ENCODE results near the gene ATP6V1G3.
"Not testable (repeated sequence)": the region's sequence is repeated elsewhere in the genome, so short reads cannot be mapped to it uniquely, and the experiment has no call there.

The ATP6V1G3 gene

DNA sequence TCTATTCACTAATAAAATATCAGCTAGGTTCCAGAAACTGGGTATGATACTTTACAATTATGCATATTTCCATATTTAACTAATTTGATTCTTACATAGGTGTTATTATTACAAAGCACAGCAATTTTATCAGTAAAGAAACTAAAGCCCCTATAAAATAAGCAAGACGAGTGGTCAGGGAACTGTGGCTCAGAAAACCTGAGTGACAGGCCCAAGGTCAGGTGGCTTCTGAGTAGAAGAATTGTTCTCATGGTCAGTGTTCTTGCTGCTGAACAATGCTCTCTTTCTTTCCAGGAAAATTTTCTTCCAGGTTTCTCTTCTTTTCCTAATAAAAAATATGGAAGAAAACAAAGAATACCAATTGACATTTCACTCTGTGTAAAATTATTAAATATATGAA, 2.2 kb upstream of the ATP6V1G3 start:
- no peak for DNase-seq (ENCODE audit: low read depth)

DNA sequence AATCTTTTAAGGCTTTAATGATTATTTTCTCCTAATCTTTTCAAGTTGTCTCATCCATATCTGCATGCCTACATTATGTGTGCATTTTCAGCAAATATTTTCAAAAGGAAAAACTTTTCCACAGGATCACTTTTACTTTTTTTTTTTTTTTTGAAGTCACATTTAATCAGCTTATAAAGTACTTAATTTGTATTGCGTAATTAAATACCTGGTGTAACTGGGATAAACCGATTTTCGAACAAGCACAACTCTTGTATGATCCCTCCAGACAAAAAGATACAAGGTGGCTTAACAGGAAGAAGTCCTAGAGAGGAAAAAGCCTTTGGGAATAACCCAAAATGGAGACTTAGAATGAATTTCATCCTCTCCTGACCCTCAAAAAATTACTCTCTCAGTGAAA, 1.3 kb upstream of the ATP6V1G3 start:
- no peak for DNase-seq (ENCODE audit: low read depth)

DNA sequence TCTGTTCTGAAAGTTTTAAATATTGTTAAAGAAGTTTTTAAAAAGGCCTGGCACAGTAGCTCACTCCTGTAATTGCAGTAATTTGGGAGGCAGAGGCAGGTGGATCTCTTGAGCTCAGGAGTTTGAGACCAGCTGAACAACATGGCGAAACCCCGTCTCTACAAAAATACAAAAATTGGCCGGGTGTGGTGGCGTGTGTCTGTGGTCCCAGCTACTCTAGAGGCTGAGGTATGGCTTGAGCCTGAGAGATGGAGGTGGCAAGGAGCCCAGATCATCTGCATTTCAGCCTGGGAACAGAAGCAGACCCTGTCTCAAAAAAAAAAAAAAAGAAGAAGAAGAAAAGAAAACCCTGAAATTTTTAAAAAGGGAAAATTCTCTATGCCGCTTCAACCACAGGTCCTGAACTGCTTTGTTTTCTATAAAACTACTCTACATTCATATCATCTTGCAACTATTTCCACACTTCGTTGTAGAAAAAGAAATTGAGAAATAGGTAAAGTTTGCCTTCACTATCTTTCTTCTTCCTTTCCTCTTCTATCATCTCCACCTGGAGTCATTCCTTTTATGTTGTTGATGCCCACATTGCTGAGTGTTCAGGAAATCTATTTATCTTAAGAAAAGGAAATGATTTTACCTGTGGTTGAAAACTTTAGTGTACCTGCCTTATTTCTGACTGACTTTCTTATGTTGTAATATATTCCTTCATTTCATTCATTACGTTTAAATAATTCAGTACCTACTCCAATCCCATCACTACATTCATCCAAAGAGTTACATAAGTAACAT, 1.7 kb downstream of the ATP6V1G3 start:
- DNase-seq (ENCODE audit: low read depth), result no peak

DNA sequence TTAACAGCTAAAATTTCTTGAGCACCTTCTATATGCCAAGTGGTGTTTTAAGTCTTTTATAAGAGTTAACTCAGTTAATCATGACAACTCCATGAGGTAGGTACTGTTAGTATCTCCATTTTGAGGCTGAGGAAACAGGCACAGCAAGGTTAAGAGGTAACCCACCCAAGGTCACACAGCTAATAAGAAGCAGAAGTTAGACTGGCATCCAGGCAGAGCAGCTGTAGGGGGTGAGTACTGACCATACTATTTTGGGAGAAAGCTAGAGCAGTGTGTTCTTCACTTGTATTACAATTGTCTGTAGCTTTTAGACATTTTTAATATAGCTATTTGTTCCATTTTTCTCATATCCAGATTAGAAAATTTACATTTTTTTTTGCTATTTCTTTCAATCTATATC, 4.8 kb downstream of the ATP6V1G3 start:
- DNase-seq (ENCODE audit: low read depth), result no peak

DNA sequence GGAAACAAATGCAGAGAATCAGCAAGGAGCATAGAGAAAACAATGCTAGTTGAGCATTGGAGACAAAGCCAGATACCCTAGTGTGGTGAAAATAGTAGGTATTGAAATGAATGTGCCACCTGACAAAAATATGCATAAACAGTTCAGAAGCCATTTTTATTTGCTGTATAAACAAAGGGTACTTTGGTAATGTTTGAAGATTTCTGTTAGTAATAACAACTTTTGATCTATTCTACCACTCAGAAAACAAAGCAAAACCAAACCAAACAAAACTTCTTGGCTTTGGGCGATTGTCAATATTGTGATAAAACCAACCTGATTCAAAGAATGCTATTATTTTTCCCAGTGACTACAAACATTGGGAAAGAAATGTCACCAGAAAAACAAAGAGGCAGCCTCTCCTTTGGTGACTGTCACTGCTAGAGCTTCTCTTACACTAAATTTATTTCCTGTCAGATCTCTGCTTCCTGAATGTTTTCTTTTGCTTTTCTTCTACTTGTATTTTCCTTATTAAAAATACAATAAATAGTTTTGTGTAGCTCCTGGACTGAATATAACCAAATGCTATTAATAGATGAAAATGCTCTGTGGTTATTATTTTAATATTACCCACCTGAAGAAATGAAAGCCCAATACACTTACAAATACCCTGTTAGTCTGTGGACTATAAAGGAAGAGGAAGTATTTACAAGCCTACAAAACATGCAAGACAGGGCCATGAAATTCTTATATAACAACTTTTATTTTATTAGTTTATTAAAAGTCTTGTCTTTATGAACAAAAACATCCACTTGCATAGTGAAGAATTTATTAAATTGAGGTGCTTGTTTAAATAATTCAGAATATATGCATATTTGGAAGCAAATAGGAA, 5.7 kb downstream of the ATP6V1G3 start:
- DNase-seq (ENCODE audit: low read depth), result no peak

DNA sequence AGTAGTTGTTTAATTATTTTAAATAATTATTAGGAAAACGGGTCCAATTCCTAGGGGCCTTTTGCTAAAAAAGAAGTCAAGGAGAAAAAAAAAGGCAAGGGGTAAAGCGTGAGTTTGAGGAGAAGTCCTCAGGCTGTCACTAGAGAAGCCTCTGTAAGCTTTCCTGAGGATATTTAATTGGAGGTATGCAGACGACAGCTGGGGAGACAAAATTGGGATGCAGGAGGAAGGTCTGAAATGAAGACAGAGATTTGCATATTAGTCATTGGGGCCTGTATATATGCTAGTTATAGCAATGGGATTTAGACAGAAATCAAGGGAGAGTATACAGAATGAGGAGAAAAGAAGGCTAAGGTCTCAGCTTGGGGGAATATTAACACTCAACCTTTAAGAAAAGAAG, 8.6 kb downstream of the ATP6V1G3 start:
- DNase-seq (ENCODE audit: low read depth), result no peak

DNA sequence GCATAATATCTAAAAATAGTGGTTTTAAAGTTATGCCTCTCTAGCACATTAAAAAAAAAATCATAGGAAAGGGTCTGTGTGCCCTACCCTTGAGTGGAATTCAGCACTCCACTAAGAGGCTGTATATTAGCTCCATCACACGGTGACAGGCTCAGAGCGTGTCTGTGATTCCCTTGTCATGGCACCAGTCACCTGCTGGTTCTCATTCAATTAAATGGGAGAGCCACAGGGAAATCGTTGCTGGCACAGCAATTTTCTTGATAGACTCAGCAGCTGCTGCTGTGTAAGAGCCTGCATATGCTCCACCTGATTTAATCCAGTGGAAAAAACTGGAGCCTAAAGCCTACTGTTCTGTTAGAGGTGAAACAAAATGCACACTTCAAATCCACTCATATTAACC, 9.5 kb downstream of the ATP6V1G3 start:
- no peak for DNase-seq (ENCODE audit: low read depth)

DNA sequence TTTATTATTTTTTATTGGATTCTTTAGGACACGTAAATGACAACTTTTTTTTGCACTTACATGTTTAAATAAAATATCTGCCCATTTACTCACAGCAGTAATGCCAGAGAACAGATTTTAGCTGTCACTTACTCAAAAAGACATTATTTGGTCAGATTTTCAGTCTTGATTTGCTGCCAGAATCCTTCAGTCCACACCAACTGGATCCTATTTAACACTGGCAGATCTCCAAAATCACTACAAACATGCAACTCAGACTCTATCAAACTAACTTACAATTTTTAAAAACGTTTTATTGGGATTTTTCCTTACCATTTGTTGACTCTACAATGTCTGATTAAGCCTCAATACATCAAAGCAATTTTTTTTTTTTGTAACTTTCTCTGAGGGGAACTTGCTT, 11.1 kb downstream of the ATP6V1G3 start:
- peak; percentile 37 for DNase-seq (ENCODE audit: low read depth)

DNA sequence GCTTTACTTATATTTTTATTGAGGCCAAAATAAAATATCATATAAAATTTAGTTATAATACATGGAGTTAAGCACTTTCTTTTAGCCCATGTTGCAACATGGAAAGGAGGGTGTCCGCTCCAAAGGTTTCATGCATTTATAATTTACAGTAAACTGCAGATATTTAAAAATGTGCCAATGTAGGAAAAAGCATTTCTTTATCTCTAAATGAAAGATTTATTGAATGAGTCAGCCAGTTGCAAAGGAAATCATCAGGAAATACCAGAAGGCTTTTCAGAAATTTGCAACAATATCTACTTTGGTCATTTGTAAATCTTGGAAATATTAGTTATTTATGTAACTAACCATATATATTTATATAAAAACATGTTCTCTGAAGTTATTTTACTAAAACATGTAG, 12.1 kb downstream of the ATP6V1G3 start:
- peak; percentile 15 for DNase-seq (ENCODE audit: low read depth)

DNA sequence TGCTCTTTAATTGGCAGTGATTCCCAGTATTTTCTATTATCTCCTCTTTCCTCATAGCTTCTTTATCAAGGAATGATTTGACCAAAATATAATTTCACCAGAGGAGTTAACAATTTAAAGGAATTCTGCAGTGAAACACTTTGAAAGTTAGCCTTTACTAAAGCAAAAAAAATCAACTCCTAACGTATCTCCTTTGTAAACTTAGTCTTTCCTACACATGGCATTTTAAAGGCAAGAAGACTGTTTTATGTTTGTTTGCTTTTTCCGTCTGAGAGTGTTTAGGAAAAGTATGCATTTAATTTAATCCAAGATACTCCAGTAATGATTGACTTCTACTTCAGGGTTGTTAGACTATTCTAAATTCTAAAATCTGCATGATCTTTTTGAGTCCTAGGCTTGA, 15.9 kb downstream of the ATP6V1G3 start:
- DNase-seq (ENCODE audit: low read depth), result no peak

DNA sequence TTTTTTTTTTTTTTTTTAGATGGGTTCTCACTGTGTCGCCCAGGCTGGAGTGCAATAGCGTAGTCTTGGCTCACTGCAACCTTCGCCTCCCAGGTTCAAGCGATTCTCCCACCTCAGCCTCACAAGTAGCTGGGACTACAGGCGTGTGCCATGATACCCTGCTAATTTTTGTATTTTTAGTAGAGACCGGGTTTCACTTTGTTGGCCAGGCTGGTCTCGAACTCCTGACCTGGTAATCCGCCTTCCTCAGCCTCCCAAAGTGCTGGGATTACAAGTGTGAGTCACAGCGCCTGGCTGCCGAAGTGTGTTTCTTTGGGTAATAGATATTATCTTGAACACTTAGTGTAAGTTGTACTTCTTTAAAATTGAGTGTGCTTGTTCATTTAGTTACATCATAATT, 16.4 kb downstream of the ATP6V1G3 start:
- DNase-seq (ENCODE audit: low read depth), result not testable (repeated sequence)

DNA sequence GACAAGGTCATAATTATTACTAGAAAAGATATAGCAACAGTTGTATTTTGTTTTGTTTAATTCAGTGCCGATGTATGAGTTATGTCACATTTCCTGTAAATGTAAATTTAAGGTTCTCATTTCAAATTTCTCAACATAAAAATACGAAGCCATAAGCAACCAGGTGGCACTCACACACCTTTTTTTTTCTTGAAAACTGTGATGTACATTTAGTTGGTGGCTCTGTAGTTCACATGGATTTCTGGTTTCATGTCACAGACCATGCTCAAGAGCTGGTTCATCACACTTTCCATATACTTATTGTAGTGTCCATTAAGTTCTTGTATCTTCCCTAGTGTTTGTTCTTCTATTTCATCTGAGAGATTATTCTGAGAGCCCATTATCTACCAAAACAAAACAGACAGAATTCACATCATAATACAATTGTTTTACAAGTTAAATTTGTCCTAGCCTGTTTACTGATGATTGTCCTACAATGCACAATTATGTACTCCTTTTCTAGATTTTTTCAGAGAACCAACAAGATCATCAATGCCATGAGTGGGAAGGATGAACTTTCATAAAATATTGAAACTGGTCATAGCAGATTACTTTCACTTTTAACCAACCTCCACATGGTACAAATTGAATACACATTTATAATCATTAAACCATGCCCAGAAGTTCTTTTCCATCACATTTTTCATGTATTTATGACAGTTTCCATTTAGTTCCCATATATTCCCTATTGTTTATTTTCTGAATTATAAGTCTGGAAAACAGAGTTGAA, 17.1 kb downstream of the ATP6V1G3 start:
- DNase-seq (ENCODE audit: low read depth), result no peak

DNA sequence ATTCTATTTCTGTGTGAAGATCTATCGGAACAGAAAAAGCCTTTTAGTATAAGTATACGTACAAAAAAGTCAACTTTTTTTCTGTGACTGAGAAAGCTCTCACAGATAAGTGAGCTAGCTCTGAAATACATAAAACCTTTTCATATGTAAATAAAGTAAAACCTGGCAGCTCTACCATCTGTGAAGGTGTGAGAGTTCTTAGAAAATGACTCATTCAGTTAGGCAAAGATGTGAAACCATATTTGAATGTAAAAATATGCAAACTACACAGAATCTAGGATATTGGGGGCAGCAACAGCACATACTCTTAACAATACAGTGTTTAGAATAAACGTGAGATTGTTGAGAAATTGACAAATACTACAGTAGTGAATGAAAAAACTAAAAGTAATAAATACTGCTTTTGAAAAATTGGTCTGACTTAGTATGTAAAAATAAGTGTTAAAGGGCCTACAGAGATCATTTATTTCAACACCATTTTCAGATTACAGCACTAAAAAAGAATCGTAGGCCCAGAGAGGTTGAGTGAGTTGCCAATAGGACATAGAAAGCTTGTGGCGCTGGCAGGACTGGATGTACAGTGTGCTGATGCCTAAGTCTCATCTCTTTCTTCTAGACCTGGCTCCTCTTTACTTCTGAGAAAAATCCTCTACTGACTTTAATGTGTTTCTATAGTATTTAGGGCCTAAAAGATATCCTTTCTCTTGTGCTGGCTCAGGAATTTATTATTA, 19.8 kb downstream of the ATP6V1G3 start:
- DNase-seq (ENCODE audit: low read depth), result no peak

DNA sequence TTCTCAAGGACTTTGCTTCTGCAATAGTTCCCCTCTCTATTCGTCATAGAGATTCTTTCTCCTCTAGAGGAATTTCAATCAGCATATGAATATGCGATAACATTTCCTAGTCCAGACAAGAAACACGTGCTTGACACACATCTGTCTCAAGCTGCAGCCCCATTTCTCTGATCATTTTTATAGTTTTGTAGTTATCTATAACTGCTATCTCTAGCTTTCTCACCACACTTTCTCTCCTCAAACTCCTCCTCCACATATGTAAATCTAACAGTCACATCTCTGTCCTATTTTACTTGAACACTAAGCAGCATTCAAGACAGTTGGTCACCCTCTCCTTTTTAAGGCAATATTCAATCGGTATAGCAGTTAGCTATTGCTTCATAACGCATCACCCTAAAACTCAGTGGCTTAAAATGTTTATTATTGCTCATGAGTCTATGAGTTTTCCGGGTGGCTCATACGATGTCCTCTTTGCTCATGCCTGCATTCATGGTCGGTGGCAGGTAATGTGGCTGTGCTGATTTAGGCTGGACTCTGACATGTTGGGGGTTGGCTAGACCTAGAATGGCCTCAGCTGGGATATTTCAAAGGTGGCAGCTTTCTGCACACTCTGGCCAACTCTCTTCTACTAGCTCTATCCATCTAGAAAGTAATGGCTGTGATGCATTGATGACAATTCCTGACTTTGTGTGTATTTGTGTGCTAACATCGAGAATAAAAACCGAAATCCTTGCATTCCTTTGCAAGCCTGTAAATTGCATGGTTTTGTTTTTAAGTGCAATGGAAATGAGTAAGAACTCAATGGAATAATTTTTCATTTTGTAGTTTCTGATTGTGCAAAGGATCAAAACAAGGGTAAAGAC, 20.6 kb downstream of the ATP6V1G3 start:
- DNase-seq (ENCODE audit: low read depth), result no peak

DNA sequence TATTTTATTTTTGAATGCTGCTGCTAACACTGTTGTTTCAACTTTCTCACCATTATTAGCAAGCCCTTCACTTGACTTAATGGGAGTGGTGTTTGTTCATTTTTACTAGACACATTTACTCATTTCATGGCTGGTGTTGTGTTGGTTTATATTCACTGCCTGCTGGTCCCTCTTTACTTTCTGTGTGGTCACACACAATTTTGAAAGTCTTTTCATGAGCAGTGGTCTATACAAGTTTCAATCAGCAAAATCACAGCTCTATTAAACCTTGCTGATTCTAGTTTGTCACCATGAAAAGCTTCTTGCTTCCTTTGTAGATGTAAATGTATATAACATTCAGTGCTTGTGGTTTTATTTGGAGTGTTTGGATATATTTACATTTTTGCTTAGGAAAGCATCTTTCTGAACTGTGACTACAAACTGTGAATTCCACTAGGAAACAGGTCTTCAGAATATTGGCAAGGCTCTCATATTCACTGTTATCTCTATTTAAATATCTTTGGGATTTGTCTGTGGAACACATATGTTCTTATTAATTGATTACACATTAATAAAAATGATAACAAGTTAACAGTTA, 22.8 kb downstream of the ATP6V1G3 start:
- no peak for DNase-seq (ENCODE audit: low read depth)

DNA sequence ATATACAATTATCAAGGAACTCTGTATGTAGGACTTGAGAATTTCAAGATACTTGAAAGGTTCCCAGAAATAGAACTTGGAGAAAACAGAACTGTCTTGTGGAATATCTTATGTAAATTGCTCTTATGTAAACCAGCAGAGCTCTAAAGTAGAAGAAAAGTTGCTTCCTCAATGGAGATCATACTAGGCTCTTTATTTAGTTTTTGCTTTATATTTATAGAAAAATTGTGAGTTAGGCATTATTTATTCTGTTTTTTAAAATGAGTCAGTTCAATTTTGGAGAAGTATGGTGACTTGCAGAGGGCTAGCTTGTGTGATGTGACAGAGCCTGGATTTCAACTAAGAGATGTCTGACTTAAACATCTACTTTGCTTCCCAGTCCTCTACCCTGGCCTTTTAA, 40.4 kb downstream of the ATP6V1G3 start:
- DNase-seq (ENCODE audit: low read depth), result no peak

DNA sequence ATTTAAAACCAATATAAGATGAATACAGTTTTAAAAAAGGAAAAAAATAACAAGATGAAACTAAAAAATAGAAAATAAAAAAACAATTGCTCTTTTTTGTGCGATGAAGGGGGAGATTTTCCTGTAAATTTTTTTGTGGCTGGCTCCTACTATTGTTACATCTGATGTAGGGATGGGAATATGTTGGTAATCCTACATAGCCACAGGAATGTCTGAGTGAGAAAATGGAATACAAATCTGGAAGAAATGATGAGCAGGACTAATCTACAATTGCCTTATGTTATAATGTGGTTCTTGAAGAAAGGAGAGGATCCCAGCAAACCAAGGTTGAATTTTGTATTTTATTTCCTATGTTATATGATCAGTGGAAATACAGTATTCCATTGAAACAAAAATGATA, 40.9 kb downstream of the ATP6V1G3 start:
- DNase-seq (ENCODE audit: low read depth), result no peak

DNA sequence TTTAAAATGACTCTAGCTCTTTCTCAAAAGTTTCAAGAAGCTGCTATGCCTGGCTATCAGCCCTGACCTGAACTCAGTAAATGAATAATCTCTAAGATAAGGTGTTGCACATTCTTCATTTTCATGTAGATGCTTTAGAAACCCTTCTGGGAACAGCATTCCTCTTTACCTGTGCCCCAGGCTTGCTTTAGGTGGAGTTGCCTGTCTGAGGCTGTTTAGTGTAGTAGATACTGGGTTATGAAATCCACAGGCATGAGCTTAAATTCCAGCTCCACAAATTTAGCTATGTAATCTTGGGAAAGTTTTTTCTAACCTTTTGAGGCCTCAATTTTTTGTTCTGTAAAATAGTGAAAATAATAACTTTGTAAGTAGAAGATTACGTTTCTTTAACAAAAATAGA, 41.6 kb downstream of the ATP6V1G3 start:
- no peak for DNase-seq (ENCODE audit: low read depth)

DNA sequence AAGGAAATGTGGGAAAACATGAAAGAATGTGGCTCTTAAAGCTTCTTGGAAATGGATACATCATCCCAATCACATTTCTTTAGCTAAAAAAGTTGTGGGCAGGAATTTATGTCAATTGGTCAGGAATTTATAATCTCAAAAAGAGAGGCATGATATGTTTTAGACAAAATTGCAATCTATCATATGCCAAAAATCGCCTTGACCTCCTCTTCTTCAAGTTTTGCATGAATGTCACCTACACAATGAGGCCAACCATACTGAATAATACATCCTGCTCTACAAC, 42.4 kb downstream of the ATP6V1G3 start:
- no peak for DNase-seq (ENCODE audit: low read depth)

DNA sequence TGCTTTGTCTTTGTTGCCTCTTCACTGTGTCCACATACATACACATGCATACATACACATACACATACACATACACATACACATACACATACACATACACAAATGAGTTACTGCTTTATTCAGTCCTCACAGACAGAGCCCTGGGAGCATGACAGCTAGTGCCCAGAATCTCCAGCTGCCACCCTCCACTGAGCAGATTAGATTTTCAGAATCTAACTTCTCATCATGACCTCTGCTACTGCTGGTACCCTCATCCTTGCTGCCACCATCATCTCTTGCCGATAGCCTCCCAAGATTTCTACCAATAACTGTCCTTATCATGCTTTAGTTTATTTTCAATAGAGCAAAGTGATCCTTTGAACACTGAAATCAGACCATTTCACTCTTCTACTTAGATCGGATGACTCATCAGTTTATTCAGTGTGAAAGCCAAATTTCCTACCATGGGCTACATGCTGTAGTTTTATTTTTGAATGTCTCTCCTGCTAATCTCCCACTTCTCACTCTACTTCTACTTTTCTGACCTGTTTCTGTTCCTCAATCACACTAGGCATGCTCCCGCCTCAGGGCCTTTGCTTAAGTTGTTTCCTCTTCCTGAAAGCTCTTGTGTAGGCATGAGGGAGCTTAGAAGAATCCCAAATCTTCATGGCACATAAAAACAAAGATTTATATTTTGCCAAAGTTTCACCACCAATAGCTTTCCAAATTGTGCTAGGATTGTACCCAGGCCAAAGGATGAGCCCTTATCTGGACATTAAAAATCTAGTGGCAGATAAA, 43.0 kb downstream of the ATP6V1G3 start:
- DNase-seq (ENCODE audit: low read depth), result peak; percentile 27
